ENCODE results near the gene CUX1. TPM values are rescaled to one million over a fixed set of nuclear protein-coding genes. Genes with fewer than 3 reads are reported as not detected.

Gene CUX1
- total and polyA plus RNA-seq, 2 of the 13 experiments (the other 11 are each of a cell fraction or from before 2014, with no cell fraction given) = 13.7 to 14.9 TPM

DNA sequence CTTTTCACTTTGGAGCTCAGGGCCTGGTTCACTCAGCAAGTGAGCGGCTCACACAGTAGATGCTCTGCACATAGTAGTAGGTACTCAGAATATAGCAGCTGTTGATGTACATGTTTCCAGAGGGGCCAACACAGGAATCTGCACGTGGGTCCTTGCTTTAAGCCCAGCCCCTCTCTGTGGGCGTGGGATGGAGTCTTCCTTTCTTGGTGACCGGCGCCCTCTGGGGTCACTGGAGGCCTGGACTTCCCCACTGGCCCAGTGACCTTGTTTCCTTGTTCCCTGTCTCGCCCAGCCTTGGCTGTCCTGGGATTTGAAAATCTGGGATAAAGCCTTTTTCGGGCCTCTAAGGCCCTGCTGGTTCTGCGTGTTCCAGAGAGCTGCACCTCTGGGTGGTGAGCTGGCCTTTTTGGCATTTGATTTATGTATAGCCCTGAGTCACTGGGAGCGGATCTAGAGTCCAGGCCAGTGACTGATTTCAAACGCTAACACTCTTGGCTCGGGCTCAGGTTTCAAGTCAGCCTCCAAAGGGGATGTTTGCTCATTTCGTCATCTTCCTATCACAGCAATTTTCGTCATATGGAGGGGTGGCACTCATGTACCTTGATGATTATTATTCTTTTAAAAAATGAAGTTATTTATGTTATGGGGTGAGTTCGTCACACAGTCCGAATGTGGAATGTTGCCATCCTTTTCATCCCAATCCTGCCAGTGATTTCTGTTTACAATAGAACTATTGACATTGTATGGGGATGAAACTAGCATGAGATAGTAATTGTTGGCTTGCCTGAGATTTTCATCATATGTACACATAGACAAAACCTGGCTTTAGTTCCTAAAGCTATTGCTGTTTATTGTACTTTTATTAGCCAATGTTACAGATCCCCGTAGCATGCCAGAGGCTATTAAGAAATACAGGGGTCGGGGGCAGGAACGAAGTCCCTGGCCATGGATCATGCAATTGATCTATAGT lies 65.5 kb downstream of the CUX1 start (continued):
- TF ChIP-seq EED (CRISPR knock-in tag; IDR thresholded peaks at IDR 0.05) (no peak), ZFP37 (CRISPR knock-in tag; IDR thresholded peaks at IDR 0.05; ENCODE audit: borderline replicate concordance) (0 out of 2 replicates have a peak, but pooled peaks have one; percentile 17), FOXP1 (IDR thresholded peaks at IDR 0.05) (peak; percentile 85), FOXP1 (CRISPR knock-in tag; IDR thresholded peaks at IDR 0.05) (peak; percentile 80), ZNF891 (CRISPR knock-in tag; IDR thresholded peaks at IDR 0.05) (no peak), SNAI1 (CRISPR knock-in tag; IDR thresholded peaks at IDR 0.05; ENCODE audit: borderline replicate concordance) (no peak), KLF16 (CRISPR knock-in tag; IDR thresholded peaks at IDR 0.05) (peak in 1 of 2 experiments; percentile 61; a peak in 1 of 4 replicates), RBM39 (IDR thresholded peaks at IDR 0.05; ENCODE audit: low read depth, low read length, poor library complexity, severe bottlenecking) (no peak)
- TF ChIP-seq, protein P1, sequence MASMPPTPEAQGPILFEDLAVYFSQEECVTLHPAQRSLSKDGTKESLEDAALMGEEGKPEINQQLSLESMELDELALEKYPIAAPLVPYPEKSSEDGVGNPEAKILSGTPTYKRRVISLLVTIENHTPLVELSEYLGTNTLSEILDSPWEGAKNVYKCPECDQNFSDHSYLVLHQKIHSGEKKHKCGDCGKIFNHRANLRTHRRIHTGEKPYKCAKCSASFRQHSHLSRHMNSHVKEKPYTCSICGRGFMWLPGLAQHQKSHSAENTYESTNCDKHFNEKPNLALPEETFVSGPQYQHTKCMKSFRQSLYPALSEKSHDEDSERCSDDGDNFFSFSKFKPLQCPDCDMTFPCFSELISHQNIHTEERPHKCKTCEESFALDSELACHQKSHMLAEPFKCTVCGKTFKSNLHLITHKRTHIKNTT (CRISPR knock-in tag; IDR thresholded peaks at IDR 0.05) = no peak
- TF ChIP-seq, protein P2, sequence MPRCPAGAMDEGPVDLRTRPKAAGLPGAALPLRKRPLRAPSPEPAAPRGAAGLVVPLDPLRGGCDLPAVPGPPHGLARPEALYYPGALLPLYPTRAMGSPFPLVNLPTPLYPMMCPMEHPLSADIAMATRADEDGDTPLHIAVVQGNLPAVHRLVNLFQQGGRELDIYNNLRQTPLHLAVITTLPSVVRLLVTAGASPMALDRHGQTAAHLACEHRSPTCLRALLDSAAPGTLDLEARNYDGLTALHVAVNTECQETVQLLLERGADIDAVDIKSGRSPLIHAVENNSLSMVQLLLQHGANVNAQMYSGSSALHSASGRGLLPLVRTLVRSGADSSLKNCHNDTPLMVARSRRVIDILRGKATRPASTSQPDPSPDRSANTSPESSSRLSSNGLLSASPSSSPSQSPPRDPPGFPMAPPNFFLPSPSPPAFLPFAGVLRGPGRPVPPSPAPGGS (CRISPR knock-in tag; IDR thresholded peaks at IDR 0.05) = 0 out of 2 replicates have a peak, but pooled peaks have one; percentile 33
- TF ChIP-seq, protein P3, sequence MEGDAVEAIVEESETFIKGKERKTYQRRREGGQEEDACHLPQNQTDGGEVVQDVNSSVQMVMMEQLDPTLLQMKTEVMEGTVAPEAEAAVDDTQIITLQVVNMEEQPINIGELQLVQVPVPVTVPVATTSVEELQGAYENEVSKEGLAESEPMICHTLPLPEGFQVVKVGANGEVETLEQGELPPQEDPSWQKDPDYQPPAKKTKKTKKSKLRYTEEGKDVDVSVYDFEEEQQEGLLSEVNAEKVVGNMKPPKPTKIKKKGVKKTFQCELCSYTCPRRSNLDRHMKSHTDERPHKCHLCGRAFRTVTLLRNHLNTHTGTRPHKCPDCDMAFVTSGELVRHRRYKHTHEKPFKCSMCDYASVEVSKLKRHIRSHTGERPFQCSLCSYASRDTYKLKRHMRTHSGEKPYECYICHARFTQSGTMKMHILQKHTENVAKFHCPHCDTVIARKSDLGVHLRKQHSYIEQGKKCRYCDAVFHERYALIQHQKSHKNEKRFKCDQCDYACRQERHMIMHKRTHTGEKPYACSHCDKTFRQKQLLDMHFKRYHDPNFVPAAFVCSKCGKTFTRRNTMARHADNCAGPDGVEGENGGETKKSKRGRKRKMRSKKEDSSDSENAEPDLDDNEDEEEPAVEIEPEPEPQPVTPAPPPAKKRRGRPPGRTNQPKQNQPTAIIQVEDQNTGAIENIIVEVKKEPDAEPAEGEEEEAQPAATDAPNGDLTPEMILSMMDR (CRISPR knock-in tag; IDR thresholded peaks at IDR 0.05) = peak; percentile 67
- TF ChIP-seq, protein P4, sequence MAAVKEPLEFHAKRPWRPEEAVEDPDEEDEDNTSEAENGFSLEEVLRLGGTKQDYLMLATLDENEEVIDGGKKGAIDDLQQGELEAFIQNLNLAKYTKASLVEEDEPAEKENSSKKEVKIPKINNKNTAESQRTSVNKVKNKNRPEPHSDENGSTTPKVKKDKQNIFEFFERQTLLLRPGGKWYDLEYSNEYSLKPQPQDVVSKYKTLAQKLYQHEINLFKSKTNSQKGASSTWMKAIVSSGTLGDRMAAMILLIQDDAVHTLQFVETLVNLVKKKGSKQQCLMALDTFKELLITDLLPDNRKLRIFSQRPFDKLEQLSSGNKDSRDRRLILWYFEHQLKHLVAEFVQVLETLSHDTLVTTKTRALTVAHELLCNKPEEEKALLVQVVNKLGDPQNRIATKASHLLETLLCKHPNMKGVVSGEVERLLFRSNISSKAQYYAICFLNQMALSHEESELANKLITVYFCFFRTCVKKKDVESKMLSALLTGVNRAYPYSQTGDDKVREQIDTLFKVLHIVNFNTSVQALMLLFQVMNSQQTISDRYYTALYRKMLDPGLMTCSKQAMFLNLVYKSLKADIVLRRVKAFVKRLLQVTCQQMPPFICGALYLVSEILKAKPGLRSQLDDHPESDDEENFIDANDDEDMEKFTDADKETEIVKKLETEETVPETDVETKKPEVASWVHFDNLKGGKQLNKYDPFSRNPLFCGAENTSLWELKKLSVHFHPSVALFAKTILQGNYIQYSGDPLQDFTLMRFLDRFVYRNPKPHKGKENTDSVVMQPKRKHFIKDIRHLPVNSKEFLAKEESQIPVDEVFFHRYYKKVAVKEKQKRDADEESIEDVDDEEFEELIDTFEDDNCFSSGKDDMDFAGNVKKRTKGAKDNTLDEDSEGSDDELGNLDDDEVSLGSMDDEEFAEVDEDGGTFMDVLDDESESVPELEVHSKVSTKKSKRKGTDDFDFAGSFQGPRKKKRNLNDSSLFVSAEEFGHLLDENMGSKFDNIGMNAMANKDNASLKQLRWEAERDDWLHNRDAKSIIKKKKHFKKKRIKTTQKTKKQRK (IDR thresholded peaks at IDR 0.05; ENCODE audit: low read length) = no peak
